ENCODE measurements around the gene RNU6-1.

DNA sequence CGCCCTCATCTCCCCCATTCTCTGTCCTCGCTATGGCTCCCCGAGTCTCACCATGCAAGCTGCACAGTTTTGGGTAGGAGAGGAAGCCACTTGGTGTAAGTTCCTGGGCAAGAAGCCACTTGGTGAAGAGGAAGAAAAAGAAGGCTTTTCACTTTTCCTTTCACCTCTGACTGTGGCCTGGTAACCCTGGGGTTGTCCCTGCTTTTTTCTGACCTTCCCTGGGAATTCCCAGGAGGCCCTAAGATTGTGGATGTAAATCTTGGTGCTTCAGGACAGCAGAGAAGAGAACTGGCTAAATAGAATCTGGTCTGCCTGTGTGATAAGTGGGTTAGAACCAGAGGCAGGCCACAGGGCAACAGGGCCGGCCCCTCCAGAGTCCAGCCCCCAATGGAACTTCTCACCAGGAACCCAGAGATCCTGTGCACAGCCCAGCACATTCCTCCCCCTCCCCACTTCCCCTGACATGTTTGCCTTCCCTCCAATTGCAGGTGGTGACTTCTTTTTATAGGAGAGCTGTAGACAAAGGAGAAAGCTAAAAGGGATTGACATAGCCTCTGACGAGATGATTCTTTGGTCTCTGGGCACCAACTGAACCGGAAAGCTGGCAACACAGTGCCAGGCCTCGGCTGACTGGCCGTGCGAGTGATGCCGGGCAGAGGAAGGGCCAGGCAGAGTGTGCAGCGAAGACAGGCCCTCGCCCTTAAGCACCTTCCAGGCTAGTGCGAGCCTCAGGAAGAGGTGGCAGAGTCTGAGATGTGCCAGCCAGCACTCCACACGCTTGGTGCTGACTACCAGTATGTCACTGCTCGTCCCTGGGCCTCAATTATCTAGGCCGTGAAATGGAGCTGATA lies 34.0 kb downstream of the RNU6-1 start:
- TF ChIP-seq PREB (CRISPR knock-in tag; IDR thresholded peaks at IDR 0.05; ENCODE audit: borderline replicate concordance) = no peak
- TF ChIP-seq, protein P1, sequence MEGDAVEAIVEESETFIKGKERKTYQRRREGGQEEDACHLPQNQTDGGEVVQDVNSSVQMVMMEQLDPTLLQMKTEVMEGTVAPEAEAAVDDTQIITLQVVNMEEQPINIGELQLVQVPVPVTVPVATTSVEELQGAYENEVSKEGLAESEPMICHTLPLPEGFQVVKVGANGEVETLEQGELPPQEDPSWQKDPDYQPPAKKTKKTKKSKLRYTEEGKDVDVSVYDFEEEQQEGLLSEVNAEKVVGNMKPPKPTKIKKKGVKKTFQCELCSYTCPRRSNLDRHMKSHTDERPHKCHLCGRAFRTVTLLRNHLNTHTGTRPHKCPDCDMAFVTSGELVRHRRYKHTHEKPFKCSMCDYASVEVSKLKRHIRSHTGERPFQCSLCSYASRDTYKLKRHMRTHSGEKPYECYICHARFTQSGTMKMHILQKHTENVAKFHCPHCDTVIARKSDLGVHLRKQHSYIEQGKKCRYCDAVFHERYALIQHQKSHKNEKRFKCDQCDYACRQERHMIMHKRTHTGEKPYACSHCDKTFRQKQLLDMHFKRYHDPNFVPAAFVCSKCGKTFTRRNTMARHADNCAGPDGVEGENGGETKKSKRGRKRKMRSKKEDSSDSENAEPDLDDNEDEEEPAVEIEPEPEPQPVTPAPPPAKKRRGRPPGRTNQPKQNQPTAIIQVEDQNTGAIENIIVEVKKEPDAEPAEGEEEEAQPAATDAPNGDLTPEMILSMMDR (IDR thresholded peaks at IDR 0.05) = no peak
- no peak for TF ChIP-seq AFF4 (CRISPR knock-in tag; IDR thresholded peaks at IDR 0.05; ENCODE audit: borderline replicate concordance)
- TF ChIP-seq ZNF396 (CRISPR knock-in tag; IDR thresholded peaks at IDR 0.05; ENCODE audit: borderline replicate concordance) = no peak
- no peak for TF ChIP-seq SMAD4 (CRISPR knock-in tag; IDR thresholded peaks at IDR 0.05)
